Right lobe of liver (tissue), 6 donors: ENCODE measurements around the gene PTPRR. TPM values are rescaled to one million over a fixed set of nuclear protein-coding genes. Genes with fewer than 3 reads are reported as not detected.
A peak's percentile ranks its signal among the peaks of the same experiment; 100 is the strongest.

ENCODE experiments used
- ATAC-seq, 4 donors: fragments of 200-7000 bp; cut with Tn5 transposase; one replicate each; pipeline ENCODE4 v1.9.1; 2020; ENCODE audit warnings: mild to moderate bottlenecking in 4 of 4, moderate library complexity in 4 of 4
- DNase-seq, 3 donors: peaks; one replicate each; pipeline ENCODE4 v3.0.0-alpha.2; 2020
- H3K27ac ChIP-seq, 3 donors: fragments of 200-600 bp; one replicate each; pipeline ENCODE4 v1.8.0; 2022
- H3K27me3 ChIP-seq, 2 donors: fragments of 200-600 bp; one replicate each; pipeline ENCODE4 v1.8.0; 2022
- H3K36me3 ChIP-seq, 4 donors: fragments of 200-600 bp; sonication (generic) in 1 of 4; one replicate each; pipeline versions ENCODE4 v1.5.1 to v1.8.0; 2017 to 2022; ENCODE audit warnings: control low read depth in 1 of 4
- H3K4me1 ChIP-seq, 4 donors: fragments of 200-600 bp; sonication (generic) in 1 of 4; one replicate each; pipeline versions ENCODE4 v1.5.1 to v1.8.0; 2017 to 2022; ENCODE audit warnings: control low read depth in 1 of 4
- H3K4me3 ChIP-seq, 3 donors: fragments of 200-600 bp; one replicate each; pipeline ENCODE4 v1.8.0; 2022
- H3K9me3 ChIP-seq, 4 donors: fragments of 200-600 bp; sonication (generic) in 1 of 4; one replicate each; pipeline versions ENCODE4 v1.5.1 to v1.8.0; 2017 to 2022; ENCODE audit warnings: control low read depth in 1 of 4
- POLR2A ChIP-seq: fragments of 450-650 bp; IDR thresholded peaks from one replicate; pipeline ENCODE4 v1.6.1; 2017; ENCODE audit warnings: antibody characterized with exemption, mild to moderate bottlenecking
- WGBS: methylation state at CpG from one replicate; pipeline ENCODE4 v1.1.6; 2018; ENCODE audit warnings: low coverage, low lambda C conversion rate; ENCODE audit not compliant: insufficient coverage; ENCODE audit errors: missing lambda C conversion rate; 5-methylcytosine and 5-hydroxymethylcytosine counted together
- intact Hi-C, 2 donors: fragments of 100-400 bp; cut with DNase I; formaldehyde crosslinking; loops; one replicate each; pipeline versions ENCODE4 v1.11.2 to v1.14.1; 2022
- total RNA-seq, 6 experiments: library from RNA; depleted of rRNA in 2 of 6; stranded (reverse); fragments of >200 nt in 2 of 6; fragmentation: NEBNext Ultra II Directional in 3 of 6; extraction: Animal tissue kit (Norgen Biotek cat#: 25700) in 3 of 6; gene quantifications; one replicate each; pipeline versions ENCODE4 v1.1.0 to v1.2.4, GENCODE V29; 2016 to 2023
- TF ChIP-seq, protein P1 (sequence below), 4 donors: fragments of 200-600 bp in 3 of 4; fragments of 450-650 bp in 1 of 4; IDR thresholded peaks; one replicate each; pipeline versions ENCODE4 v1.5.1 to v1.8.0; 2016 to 2022; ENCODE audit warnings: antibody characterized with exemption in 4 of 4, mild to moderate bottlenecking in 2 of 4
- donor health status: DM: no; HTN: yes; CAD: no.
- donor health status: DM: no; HTN: no; CAD: no.
- donor health status: DM: no; HTN: no; CAD: no.
- donor health status: DM: no; HTN: yes; CAD: no.
- donor health status: DM: no; HTN: yes; CAD: no.

Gene PTPRR
- total RNA-seq, 6 experiments from 2014 or later, result 0.12 TPM; not detected in 5

GRCh38 chr12:70724444-70724843, 196.1 kb downstream of the PTPRR start:
- ATAC-seq, result peak; percentile 8 to 30 (median 19)
- no peaks in the 10 kb centered on the region for H3K36me3 ChIP-seq
- H3K4me3 ChIP-seq, result no peak overlapping the region
- no peak for TF ChIP-seq POLR2A
- TF ChIP-seq, protein P1, sequence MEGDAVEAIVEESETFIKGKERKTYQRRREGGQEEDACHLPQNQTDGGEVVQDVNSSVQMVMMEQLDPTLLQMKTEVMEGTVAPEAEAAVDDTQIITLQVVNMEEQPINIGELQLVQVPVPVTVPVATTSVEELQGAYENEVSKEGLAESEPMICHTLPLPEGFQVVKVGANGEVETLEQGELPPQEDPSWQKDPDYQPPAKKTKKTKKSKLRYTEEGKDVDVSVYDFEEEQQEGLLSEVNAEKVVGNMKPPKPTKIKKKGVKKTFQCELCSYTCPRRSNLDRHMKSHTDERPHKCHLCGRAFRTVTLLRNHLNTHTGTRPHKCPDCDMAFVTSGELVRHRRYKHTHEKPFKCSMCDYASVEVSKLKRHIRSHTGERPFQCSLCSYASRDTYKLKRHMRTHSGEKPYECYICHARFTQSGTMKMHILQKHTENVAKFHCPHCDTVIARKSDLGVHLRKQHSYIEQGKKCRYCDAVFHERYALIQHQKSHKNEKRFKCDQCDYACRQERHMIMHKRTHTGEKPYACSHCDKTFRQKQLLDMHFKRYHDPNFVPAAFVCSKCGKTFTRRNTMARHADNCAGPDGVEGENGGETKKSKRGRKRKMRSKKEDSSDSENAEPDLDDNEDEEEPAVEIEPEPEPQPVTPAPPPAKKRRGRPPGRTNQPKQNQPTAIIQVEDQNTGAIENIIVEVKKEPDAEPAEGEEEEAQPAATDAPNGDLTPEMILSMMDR (IDR thresholded peaks at IDR 0.05), result peak in 3 of 4 donors; percentile 16 to 26 (median 20)
- no peak overlapping the region for H3K27ac ChIP-seq
- DNase-seq, result no peak
- no peaks in the 10 kb centered on the region for H3K27me3 ChIP-seq
- no peaks in the 10 kb centered on the region for H3K4me1 ChIP-seq
- 88% methylated on average over 2 of the region's 2 CpGs for WGBS
- intact Hi-C loops, result loop anchor here (5.0 to 10.0 kb wide), 2 partner anchors 130 to 132 kb away; no protein-coding TSS in a partner anchor
- H3K9me3 ChIP-seq, result no peaks in the 10 kb centered on the region

DNA sequence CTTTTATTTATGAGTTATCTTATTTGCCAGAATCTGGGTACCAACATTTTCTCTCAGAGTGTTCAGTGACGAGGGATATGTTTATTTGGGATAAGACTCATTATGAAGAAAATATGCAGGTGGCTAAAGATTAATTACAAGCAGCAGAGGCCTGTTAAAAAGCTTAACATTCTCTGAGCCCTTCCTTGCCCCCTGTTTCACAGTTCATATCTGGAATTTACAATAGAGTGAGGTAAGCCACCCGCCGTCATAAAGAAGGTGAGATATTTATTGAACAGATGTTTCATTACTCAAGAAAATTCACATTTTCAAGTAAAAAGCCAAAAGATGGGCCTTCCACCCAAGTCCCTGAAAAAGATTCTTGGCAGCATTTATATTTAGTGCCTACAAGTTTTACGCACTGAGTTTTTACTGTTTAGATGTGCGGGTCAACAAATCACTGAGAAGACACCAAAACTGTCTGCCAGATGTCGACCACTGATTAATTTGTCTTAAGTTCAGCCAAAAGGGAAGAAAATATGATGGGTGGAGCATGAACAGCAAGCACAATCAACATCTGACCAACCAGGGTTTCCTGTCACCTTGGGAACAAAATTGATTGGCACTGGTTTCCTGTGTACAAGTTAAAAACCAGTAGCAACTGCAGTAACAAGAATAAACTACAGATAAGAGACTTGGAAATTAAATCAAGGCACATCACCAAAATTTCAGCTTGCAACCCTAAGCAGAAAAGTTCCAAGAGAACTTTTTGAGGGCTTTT, 197.8 kb downstream of the PTPRR start:
- DNase-seq, result no peak
- 45% methylated on average over 6 of the region's 6 CpGs for WGBS

GRCh38 chr12:70721656-70722357, 198.7 kb downstream of the PTPRR start:
- ATAC-seq, result peak in 3 of 4 donors; percentile 35 to 61 (median 39)
- H3K4me3 ChIP-seq, result no peak overlapping the region
- H3K9me3 ChIP-seq, result no peaks in the 10 kb centered on the region
- no peaks in the 10 kb centered on the region for H3K36me3 ChIP-seq
- intact Hi-C loops, result loop anchor here (5.0 to 10.0 kb wide), 2 partner anchors 127 to 130 kb away; no protein-coding TSS in a partner anchor
- no peaks in the 10 kb centered on the region for H3K27me3 ChIP-seq
- TF ChIP-seq POLR2A, result no peak
- TF ChIP-seq, protein P1 (IDR thresholded peaks at IDR 0.05), result no peak
- no peaks in the 10 kb centered on the region for H3K4me1 ChIP-seq
- 36% methylated on average over 11 of the region's 11 CpGs for WGBS
- no peak overlapping the region for H3K27ac ChIP-seq
- DNase-seq, result no peak

More for the DNA sequence above, 197.8 kb downstream of the PTPRR start:
- Histone ChIP-seq H3K27ac (peak overlapping the region in 1 of 3 donors; percentile 11), H3K9me3 (no peaks in the 10 kb centered on the region), H3K4me3 (no peak overlapping the region), H3K36me3 (no peaks in the 10 kb centered on the region), H3K4me1 (no peaks in the 10 kb centered on the region), H3K27me3 (no peaks in the 10 kb centered on the region)
- intact Hi-C loops, result loop anchor here (5.0 to 10.0 kb wide), 2 partner anchors 128 to 130 kb away; no protein-coding TSS in a partner anchor
- peak; percentile 18 to 62 (median 22) for ATAC-seq
- TF ChIP-seq POLR2A, result no peak
- TF ChIP-seq, protein P1 (IDR thresholded peaks at IDR 0.05), result no peak

- intact Hi-C loops, result loop anchor here (5.0 to 10.0 kb wide), 2 partner anchors 126 to 129 kb away; no protein-coding TSS in a partner anchor
- DNase-seq, result no peak
These were observed 199.3 kb downstream of the PTPRR start for GRCh38 chr12:70721216-70721615.

More at GRCh38 chr12:70721216-70721615, 199.3 kb downstream of the PTPRR start:
- ATAC-seq, result no peak
- Histone ChIP-seq H3K36me3 (no peaks in the 10 kb centered on the region), H3K27me3 (no peaks in the 10 kb centered on the region), H3K9me3 (no peaks in the 10 kb centered on the region), H3K27ac (no peak overlapping the region), H3K4me1 (no peaks in the 10 kb centered on the region), H3K4me3 (no peak overlapping the region)
- TF ChIP-seq POLR2A, result no peak
- TF ChIP-seq, protein P1 (IDR thresholded peaks at IDR 0.05), result no peak
- 53% methylated on average over 3 of the region's 3 CpGs for WGBS
